Common myeloid progenitor, CD34-positive (primary cell): ENCODE results near the gene PPP1R3C.
A peak's percentile ranks its signal among the peaks of the same experiment; 100 is the strongest.

Experiments
- CTCF ChIA-PET: fragments of 350-600 bp; sonication (Branson Sonifier 250); formaldehyde crosslinking; loops from one replicate; lab custom pipeline; 2021; ENCODE audit warnings: antibody characterized with exemption; lab: Charles Lee
- POLR2A ChIA-PET: fragments of 350-600 bp; sonication (Branson Sonifier 250); formaldehyde crosslinking; loops from one replicate; lab custom pipeline; 2021; ENCODE audit warnings: antibody characterized with exemption; lab: Charles Lee
- DNase-seq, 3 donors: peaks; one replicate each; pipeline versions ENCODE4 v3.0.0 to v3.0.0-alpha.2; 2013
- H3K27ac ChIP-seq, 2 experiments: 1 replicate in 1 of 2; 2 replicates in 1 of 2; pipeline ENCODE4 v1.7.0; 2013; ENCODE audit warnings: inconsistent platforms in 2 of 2, low read length in 2 of 2, mild to moderate bottlenecking in 2 of 2, low read depth in 1 of 2, moderate library complexity in 1 of 2; ENCODE audit not compliant: severe bottlenecking in 2 of 2, insufficient read depth in 1 of 2, poor library complexity in 1 of 2
- H3K27me3 ChIP-seq, 5 experiments: replicated peaks in 2 of 5; 1 replicate in 3 of 5; 2 replicates in 2 of 5; pipeline versions ENCODE4 v1.6.1 to v1.7.0; 2013; ENCODE audit warnings: low read length in 4 of 5, mild to moderate bottlenecking in 2 of 5, moderate library complexity in 2 of 5, inconsistent platforms in 1 of 5; ENCODE audit not compliant: insufficient read depth in 5 of 5, control insufficient read depth in 4 of 5
- H3K36me3 ChIP-seq, 4 experiments: 1 replicate in 2 of 4; 2 replicates in 2 of 4; pipeline versions ENCODE4 v1.6.1 to v1.7.0; 2013; ENCODE audit warnings: low read length in 3 of 4, control low read depth in 1 of 4, mild to moderate bottlenecking in 1 of 4; ENCODE audit not compliant: control insufficient read depth in 4 of 4, insufficient read depth in 4 of 4
- H3K4me1 ChIP-seq, 4 experiments: 1 replicate in 3 of 4; 2 replicates in 1 of 4; pipeline versions ENCODE4 v1.6.1 to v1.7.1; 2013; ENCODE audit warnings: low read length in 3 of 4, mild to moderate bottlenecking in 3 of 4, control low read depth in 1 of 4, inconsistent platforms in 1 of 4, moderate library complexity in 1 of 4; ENCODE audit not compliant: control insufficient read depth in 4 of 4, insufficient read depth in 4 of 4; ENCODE audit errors: control extremely low read depth in 1 of 4
- H3K4me3 ChIP-seq, 7 experiments: 1 replicate in 4 of 7; 2 replicates in 3 of 7; pipeline versions ENCODE4 v1.5.1 to v1.7.0; 2013; ENCODE audit warnings: mild to moderate bottlenecking in 7 of 7, low read length in 6 of 7, moderate library complexity in 6 of 7, inconsistent platforms in 2 of 7, low read depth in 2 of 7, control low read depth in 1 of 7; ENCODE audit not compliant: insufficient read depth in 4 of 7, control insufficient read depth in 1 of 7; ENCODE audit errors: extremely low read depth in 1 of 7
- H3K9me3 ChIP-seq, 5 experiments: 1 replicate in 4 of 5; 2 replicates in 1 of 5; pipeline versions ENCODE4 v1.6.1 to v1.7.1; 2013; ENCODE audit warnings: low read length in 4 of 5, mild to moderate bottlenecking in 2 of 5, inconsistent platforms in 1 of 5, low read depth in 1 of 5, moderate library complexity in 1 of 5; ENCODE audit not compliant: control insufficient read depth in 4 of 5, insufficient read depth in 2 of 5; ENCODE audit errors: control extremely low read depth in 1 of 5
- WGBS: methylation state at CpG from one replicate; pipeline ENCODE4 v1.1.5; 2013; ENCODE audit not compliant: insufficient coverage; 5-methylcytosine and 5-hydroxymethylcytosine counted together

Gene PPP1R3C

DNA sequence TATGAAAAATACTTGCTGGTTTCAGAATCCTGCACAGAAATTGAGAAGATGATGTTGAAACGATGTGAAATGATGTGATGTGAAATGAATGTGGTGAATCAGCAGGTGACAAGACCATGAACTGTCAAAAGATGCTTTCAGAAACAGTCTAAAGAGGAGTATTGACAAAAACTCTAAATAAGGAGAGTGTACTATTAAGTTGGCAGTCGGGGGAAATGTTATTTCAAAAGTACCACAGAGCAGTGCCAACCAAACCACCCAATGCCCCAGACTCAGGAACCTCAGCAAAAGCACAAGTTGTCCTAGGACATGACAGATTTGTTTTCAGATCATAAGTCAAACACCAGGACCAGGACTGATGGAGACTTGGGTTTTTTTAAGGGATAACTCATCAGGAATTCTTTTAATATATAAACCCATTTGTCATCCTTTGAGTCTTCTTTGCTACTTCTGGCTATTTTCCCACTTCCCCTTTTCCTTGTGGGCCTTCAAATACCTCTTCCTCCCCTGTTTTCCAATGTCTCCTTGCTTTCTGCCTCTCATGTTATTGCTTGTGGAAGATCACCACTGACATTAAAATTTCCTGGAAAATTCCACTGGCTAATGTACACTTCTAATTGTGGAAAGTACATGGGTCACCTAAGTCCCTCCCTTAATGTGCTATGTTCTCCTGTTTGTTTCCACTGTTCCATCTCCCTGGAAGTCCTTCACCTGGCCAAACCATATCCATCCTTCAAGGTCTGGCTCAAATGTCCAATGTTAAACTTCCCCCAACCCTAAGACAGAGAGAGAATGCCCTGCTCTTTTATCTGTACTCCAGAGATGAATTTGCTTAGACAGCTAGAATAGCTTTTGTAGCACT is 10.2 kb upstream of the PPP1R3C start:
- Histone ChIP-seq H3K27me3 (peaks cover 0 to 2% (median 0%) of the 10 kb centered on the region in 5 experiments), H3K9me3 (no peaks in the 10 kb centered on the region), H3K4me1 (no peaks in the 10 kb centered on the region), H3K27ac (no peak overlapping the region), H3K36me3 (no peaks in the 10 kb centered on the region), H3K4me3 (no peak overlapping the region)
- ChIA-PET POLR2A (no interaction called here), CTCF (interaction anchor here (1.0 kb wide), 1 partner anchor 10 kb away, joined by 3 read pairs; the partner anchor contains the start of gene PPP1R3C)
- WGBS: 90% methylated on average over 2 of the region's 2 CpGs
- DNase-seq: no peak

DNA sequence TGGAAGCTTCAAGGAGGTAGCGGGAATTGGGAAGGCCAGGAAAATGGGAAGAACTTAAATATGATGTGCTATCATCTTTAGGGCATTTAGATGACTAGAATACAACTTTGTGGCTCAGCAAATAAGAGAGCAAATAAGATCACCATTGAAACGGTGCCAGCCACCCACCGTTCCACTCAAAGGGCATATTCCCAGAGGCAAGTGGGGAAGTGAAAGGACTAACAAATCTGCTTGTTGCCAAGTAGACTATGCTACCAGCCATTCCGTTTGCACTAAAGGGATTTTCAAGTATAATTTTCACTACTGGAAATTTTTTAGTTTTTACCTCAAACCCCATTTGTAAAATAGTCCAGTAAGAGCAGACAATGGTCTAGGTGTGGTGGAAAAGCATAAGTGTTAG is 4.0 kb upstream of the PPP1R3C start:
- CTCF ChIA-PET: interaction anchor here (0.8 to 4.9 kb wide), 5 partner anchors 8 to 338 kb away, joined by 3 to 53 read pairs (median 4); no protein-coding TSS in a partner anchor

DNA sequence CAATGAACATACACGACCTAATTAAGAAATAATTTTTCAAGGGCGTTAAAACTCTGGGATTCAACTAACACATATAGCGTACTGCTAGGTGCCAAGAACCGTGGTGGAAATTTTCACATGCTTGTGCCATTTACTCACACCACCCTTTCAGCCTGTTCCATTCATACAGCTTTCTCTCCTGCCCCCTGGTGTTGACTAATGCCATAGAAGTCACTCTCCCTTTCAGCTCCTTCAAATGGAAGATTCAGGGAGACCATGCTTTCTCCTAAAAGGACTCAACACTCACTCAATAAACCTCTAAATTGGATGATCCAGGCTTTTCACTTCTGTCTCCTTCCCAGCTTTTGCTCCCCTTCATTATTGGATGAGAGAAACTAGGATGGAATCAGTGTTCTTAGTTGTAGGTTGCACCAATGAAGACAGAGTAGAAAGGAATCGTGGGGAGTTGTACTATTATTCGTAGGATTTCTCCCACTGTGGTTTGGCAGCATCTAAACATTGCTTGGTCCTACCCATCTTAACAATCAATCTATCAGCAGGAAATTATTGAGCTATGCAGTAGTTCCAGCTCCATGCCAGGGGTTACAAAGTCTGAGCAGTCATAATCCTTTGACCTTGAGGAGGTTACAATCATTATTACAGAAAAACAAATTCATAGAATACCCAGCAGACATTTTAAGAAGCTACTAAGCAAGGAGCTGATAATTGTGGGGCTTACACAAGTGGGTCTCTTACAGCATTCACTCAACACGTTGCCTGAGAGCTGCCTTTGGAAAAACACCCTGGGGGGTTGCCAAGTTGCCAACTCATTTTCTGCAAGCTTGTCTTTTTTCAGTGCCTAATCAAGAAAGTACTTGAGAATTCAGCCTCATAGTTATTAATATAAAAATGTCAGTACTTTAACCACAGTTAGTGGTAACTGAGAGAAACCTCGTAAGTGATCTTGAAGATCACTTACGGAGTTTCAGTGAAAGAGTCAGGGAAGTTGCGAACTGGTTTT is 2.8 kb upstream of the PPP1R3C start:
- Histone ChIP-seq H3K9me3 (no peaks in the 10 kb centered on the region), H3K27me3 (peaks cover 15 to 45% (median 19%) of the 10 kb centered on the region in 5 experiments), H3K4me3 (no peak overlapping the region), H3K36me3 (no peaks in the 10 kb centered on the region), H3K4me1 (peaks cover 0 to 13% (median 12%) of the 10 kb centered on the region in 4 experiments), H3K27ac (no peak overlapping the region)
- CTCF ChIA-PET: interaction anchor here (0.7 to 4.9 kb wide), 24 partner anchors 9 to 756 kb away, joined by 3 to 53 read pairs (median 4); no protein-coding TSS in a partner anchor
- POLR2A ChIA-PET: no interaction called here
- DNase-seq: peak; percentile 58 to 77 (median 71)
- WGBS: 49% methylated on average over 5 of the region's 10 CpGs

More for the DNA sequence above, 4.0 kb upstream of the PPP1R3C start:
- DNase-seq: no peak
- Histone ChIP-seq H3K9me3 (no peaks in the 10 kb centered on the region), H3K27me3 (peaks cover 13 to 34% (median 17%) of the 10 kb centered on the region in 5 experiments), H3K36me3 (no peaks in the 10 kb centered on the region), H3K27ac (no peak overlapping the region), H3K4me3 (no peak overlapping the region), H3K4me1 (peaks cover 0 to 13% (median 12%) of the 10 kb centered on the region in 4 experiments)
- POLR2A ChIA-PET: no interaction called here
- WGBS: 100% methylated on average over 4 of the region's 4 CpGs

DNA sequence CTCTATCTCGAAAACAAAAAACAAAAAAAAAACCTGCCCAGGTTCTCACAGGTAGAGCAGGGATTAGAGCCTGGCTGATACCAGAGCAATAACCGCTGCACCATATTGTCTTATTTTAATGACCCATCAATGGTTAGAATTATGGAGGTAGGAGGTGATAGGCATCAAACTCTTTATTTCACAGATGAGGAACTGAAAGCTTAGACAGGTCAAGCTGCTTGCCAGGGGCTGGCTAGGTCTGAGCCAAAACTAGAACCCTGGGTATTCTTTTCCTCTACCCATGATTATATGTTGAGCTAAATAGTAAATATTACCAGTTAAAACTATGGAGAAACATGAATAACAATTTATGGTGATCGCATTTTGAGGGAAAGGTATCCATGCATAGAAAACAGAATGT is 2.0 kb upstream of the PPP1R3C start:
- Histone ChIP-seq H3K4me1 (peaks cover 0 to 13% (median 12%) of the 10 kb centered on the region in 4 experiments), H3K27ac (no peak overlapping the region), H3K9me3 (no peaks in the 10 kb centered on the region), H3K27me3 (peaks cover 16 to 50% (median 21%) of the 10 kb centered on the region in 5 experiments), H3K36me3 (no peaks in the 10 kb centered on the region), H3K4me3 (no peak overlapping the region)
- CTCF ChIA-PET: interaction anchor here (0.9 to 4.9 kb wide), 16 partner anchors 9 to 755 kb away, joined by 3 to 53 read pairs (median 5); no protein-coding TSS in a partner anchor
- DNase-seq: no peak
- WGBS: 83% methylated on average over 1 of the region's 3 CpGs
- POLR2A ChIA-PET: no interaction called here

DNA sequence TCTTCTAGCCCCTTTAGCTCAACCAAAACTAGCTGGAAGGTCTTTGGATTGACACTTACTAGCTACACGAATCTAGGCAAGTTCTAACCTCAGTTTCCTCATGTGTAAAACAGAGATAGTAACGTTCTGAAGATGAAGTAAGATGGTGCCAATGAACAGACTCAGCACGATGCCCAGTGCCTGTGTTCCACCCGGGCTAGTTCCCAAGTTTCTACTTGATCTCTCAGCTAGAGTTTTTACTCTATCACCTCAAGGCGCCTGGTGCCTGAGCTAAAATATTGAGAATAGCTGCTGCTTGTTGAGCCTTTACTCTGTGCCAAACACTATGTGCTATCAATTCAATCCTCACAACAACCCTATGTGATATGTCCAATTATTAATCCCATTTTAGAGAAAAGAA is 1.4 kb upstream of the PPP1R3C start:
- DNase-seq: no peak
- H3K27ac ChIP-seq: no peak overlapping the region
- no peak overlapping the region for H3K4me3 ChIP-seq
- no peaks in the 10 kb centered on the region for H3K9me3 ChIP-seq
- H3K36me3 ChIP-seq: no peaks in the 10 kb centered on the region
- H3K27me3 ChIP-seq: peaks cover 19 to 51% (median 21%) of the 10 kb centered on the region in 5 experiments
- 70% methylated on average over 4 of the region's 5 CpGs for WGBS
- ChIA-PET POLR2A (no interaction called here), CTCF (interaction anchor here (0.5 to 4.9 kb wide), 9 partner anchors 14 to 342 kb away, joined by 3 to 53 read pairs (median 5); no protein-coding TSS in a partner anchor)
- H3K4me1 ChIP-seq: peaks cover 0 to 13% (median 12%) of the 10 kb centered on the region in 4 experiments

DNA sequence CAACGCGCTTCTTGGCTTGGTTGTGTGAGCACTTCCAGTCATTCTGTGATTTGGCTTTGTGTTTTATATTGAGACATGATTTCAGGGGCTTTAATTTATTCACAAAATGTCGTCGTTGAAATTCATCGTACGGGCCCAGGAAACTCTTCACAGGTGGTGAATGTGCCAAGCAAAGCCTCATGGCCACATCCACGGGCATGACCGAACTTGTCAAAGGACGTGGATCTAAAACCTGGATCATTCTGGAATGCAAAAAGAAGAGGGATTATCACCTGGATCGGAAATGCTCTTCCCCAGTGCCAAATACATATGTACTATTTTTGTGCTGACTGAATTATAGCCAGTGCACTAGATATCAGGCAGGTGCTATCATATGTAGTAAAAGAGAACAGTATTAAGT is 2.2 kb downstream of the PPP1R3C start:
- no peak overlapping the region for H3K4me3 ChIP-seq

More for the DNA sequence above, 2.2 kb downstream of the PPP1R3C start:
- peaks cover 17 to 51% (median 21%) of the 10 kb centered on the region in 5 experiments for H3K27me3 ChIP-seq
- H3K27ac ChIP-seq: no peak overlapping the region
- POLR2A ChIA-PET: no interaction called here
- peaks cover 0 to 13% (median 12%) of the 10 kb centered on the region in 4 experiments for H3K4me1 ChIP-seq
- CTCF ChIA-PET: no interaction called here
- no peaks in the 10 kb centered on the region for H3K9me3 ChIP-seq
- no peaks in the 10 kb centered on the region for H3K36me3 ChIP-seq
- WGBS: 97% methylated on average over 9 of the region's 10 CpGs
- no peak for DNase-seq
